Measurements from ENCODE around the gene PALD1.

PALD1 gene

DNA sequence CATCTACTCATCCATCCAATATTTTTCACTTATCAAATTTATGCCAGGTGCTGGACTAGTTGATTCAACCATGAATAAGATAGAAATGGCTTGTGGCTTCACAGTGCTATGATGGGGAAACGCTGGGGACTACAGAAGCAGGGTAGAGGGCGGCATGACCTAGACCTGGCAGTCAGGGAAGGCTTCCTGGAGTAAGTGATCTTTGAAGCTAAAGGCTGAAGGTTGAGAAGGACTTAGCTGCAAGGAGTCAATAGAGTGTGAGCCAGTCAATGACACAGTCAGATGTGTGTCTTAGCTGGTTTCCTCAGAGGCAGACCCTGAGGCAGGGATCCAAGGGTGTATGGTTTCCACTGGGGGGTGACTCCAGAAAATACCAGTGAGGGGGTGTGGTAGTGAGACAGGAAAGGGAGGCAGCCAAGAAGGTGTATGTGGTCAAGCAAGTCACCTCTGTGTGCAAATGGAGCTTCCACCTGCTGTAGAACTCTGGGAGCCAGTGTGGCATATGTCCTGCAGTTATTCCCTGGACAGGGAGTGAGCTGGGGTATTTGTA lies 113.7 kb downstream of the PALD1 start:
- DNase-seq (ENCODE audit: low read depth), result no peak

DNA sequence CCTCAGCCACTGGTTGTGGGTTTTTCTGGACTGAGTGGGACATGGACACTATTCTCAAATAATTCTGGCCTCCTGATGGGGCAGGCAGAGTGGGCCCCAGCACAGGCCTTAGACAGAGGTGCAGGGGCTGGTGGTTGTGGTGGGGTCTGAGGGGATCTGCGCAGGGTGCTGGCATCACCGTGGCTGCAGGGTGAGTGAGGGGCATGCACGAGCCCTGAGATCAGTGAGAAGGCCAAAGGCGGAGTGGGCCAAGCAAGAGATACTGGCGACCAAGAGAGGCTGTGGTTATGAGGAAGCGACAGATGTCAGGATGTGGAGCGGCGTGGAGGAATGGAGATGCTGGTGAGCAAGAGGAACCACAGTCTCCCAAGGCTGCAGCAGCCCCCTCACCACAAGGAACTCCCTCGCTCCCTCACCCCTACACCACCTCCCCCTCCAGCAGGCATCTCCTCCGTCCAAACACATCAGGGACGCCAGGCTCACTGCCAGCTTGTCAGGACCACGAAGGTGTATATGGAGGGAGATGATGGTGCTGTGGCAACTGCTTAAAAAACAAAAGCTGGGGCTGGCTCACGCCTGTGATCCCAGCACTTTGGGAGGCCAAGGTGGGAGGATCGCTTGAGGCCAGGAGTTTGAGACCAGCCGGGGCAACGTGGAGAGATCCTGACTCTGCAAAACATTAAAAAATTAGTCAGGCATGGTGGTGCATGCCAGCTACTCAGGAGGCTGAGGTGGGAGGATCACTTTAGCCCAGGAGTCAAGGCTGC lies 114.4 kb downstream of the PALD1 start:
- no peak for DNase-seq (ENCODE audit: low read depth)

DNA sequence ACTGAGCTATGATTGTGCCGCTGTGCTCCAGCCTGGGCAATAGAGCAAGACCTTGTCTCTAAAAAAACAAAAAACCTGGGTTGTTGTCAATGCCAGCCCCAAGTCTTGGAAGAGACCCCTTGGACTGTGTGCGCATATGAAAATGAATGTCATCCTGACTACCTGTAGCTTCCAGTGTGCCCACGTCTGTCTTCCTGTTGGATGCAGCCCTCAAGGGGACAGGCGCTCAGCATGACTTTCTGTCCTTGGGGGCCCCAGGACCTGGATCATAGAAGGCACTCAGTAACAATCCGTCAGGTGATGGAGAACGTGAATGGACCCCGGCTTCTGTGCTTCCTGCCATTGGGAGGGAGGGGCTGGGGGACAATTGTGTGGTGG lies 114.9 kb downstream of the PALD1 start:
- DNase-seq (ENCODE audit: low read depth), result no peak

DNA sequence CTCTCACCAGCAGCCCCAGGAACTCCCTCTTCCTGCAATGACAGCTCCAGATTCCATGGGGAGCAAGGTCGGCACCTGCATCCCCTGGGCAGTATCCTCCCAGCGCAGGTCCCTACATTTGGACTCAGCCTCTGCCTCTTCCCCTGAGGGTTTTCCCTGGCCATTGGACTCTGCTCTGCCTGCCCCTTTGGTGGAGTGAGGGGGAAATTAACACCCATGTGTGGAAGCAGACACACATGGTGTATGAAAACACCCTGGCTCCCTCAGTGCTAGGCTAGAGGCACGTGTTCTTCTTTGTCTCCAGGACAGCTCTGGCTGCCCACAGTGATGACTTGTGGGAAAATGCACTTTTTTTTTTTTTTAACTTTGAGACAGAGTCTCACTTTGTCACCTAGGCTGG lies 115.6 kb downstream of the PALD1 start:
- no peak for DNase-seq (ENCODE audit: low read depth)

DNA sequence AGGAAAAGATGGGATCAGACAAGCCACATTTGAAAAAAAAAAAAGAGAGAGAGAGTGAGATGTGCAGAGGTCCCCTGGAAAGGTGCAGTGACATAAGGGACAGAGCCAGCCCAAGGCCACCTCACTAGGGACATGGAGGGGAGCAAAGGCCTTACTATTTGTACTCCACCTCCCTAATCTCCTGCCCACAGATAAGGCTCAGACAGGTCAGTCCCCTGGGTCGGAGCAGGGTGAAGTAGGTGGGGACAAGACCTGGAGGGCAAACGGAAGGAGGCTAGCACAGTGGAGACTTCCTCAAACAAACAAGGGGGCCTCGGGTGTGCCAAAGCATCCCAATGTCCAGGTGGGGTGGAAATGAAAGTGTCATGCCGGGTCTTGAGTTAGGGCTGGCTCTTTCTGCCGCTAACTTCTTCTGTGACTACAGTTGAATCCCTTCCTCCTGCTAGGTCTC lies 117.0 kb downstream of the PALD1 start:
- DNase-seq (ENCODE audit: low read depth), result no peak

DNA sequence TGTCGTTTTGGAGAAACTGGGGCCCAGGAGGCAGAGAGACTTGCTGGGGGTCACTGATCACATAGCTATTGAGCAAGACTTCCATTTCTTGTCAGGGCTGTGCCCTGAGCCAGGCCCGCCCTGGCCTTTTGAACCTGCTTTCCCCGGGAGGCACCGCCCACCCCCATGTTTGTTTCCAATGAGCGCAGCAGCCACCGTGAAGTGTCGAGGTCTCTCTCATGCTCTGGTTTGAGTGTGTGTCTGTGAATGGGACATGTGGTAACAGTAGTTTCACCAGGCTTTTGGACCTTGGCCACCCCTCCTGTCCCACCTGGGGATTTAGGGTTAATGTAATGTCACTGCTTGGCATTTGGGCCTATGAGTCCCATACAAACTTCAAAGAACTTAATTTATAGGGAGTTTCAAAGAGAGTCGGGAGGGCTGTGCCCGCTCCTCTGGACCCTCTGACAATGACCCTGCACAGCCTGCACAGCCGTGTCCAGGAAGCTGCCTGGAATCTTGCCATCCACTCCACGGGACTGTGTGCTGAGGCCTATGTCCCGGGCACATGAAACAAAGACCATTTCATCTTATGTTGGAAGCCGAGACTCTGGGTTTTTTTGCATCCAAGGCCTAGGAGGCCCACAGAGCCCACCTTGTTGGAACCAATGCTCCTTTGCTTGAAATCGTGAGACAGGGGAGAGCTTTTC lies 117.7 kb downstream of the PALD1 start:
- no peak for DNase-seq (ENCODE audit: low read depth)

DNA sequence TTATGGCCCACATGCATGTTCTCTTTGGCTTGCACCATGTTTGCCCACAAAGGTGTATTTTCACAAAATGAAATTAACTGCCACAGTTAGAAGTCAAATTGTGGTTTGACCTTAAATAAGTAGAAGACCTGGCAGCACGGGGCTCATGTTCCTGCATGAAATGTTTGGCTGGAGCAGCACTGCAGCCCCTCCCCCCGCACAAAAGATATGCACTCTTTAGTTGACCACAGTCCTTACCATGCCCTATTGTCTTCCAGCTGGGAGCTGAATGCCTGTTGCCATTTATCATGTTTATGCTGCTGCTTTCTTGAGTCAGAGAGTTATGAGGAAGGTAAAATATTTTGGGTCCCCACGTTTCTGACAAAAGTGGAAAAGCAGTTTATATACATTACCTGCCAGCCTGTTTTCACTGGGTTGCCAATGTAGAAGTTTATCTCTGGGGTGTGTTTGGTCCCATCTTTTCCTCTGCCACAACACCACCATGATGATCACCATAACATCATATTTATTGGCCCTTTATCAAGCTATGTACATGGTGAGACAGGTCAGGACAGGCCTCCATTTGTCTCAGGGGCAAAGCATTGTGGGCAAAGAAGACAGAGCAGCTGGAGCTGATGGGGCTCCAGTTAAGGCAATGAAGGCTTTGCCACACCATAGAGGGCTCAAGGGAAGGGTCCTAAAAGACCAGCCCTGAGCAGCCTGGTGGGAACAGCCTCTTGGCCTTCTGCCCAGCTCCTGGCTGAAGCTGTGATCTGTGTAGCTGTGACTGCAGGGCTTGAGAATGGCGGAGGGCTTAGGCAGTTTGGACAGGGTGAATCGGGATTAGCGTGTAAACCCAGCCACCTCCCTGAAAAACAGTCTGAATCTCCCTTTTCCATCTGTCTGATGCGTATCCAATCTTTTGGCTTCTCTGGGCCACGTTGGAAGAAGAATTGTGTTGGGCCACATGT lies 118.6 kb downstream of the PALD1 start:
- no peak for DNase-seq (ENCODE audit: low read depth)

DNA sequence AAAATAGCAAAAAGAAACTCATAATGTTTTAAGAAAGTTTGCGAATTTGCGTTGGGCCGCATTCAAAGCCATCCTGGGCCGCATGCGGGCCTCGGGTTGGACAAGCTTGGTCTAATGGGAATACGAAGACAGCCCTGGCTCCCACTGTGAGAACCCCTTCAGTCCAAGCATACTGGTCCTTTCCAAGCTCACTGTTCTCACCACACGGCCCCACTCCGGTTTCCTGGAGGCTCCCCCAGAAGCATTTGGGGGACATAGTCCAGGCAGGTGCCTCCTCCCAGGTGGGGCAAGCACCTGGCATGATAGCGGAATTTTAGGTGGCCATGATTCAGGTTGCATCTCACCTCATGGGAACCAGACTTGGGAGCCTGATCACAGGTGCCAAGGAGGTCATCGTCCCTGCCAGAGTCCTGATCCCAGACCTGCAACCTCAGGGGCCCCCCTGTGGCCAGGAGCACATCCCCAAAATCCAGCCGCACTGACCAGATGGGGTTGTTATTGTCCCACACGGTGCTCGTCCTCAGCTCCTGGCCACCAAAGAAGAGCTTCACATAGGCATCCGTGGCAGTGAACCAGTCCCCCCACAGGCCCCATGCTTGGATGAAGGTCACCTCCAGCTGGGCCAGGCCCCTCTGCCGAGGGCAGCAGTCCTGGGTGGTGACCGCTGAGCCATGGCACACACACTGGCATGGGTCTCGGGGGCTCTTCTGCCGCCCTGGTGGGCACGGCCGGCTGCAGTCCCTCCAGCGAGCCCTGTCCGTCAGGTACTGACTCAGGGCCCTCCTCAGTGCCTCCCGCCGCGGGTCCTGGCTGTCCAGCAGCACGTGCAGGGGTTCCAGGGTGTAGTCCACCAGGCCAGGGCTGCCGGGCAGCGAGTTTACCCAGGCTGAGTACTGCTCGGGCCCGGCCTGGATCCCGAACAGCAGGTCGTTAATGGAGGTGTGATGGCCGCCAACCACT lies 119.6 kb downstream of the PALD1 start:
- no peak for DNase-seq (ENCODE audit: low read depth)

DNA sequence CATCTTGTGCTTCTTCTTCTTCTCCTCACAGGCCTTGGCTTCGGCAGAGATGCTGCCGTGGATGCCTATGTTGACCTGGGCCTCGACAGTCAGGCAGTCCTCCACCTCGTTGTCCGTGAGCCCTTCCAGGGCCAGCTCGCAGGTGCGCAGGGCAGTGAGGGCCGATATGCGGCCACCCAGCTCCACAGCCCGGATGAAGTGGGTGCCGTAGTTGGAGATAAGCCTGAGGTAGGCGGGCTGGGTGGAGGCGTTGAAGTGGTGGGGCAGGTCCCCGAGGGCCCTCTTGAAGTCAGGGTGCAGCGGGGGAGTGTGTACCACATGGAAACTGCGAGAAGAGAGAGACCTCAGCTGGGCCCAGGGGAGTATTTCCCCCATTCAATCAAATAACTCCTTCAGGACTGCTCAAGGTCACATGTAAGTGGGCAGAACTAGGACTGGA lies 120.3 kb downstream of the PALD1 start:
- no peak for DNase-seq (ENCODE audit: low read depth)

DNA sequence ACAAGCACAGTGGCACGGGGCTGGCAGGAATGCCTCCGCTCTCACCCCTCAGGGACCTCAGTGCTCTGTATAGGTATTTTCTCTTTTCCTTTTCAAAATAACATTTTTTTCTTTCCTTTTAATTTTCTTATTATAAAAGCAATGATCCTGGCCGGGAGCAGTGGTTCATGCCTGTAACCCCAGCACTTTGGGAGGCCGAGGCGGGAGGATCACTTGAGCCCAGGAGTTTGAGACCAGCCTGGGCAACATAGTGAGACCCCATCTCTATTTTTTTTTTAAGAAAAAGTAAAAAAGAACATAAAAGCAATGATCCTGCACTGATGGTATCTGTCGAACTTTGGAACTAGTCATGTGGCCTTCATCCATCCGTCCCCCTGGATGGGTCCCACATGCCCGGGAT lies 120.8 kb downstream of the PALD1 start:
- DNase-seq (ENCODE audit: low read depth), result no peak

DNA sequence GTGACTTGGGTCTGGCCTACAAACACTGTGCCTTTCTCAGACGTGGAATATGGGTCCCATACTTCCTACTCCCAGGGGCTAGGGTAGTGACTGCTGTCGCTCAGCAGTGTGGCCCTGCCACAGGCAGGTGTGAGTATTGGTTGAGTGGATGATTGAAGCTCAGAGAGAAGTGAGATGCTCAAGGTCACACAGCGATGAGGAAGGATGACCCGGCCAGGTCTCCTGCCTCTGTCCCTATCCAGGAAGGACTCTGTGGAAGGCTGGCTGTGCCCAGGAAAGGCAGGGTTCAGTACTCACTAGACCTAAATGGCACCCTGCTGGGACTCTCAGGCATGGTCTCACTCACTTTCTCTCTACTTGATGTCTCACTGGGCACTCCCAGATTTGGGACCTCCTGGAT lies 121.2 kb downstream of the PALD1 start:
- no peak for DNase-seq (ENCODE audit: low read depth)

DNA sequence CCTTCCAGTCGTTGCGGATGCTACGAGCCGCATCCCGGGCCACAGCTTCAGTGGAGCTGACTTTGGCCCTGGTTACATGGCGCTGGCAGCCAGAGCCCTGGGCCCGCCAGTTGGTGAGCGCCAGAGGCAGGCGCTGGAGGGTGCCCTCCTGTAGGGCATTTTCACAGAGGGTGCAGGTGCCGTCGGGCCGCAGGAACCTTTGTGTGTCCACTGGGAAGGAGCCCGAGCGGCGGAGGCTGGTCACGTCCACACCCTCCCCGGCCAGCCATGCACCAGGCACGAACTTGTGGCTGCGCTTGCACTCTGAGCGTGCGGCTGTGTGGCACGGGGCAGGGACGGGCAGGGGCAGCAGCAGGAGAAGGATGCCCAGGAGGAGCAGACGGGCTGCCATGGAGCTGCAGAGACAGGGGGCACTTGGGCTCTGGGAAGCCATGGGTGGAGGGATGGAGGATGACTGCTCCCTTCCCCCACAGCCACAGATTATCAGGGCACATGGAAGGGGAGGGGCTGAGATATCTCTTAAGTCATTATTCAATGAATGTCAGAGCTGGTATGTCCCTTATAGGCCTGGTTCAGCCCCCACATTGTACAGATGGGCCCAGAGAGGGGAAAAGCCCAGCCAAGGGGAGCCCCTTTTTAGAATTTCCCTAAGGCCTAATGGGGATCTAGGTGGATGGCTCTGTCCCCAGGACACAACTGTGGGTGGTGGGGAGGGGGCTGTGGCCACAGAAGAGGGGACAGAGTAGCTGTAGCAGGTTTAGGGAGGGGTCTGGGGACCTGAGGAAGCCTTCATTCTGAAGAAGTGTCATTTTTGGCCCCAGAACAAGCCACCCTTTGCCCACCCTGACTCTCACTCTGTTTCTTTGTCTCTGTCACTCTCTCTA lies 122.2 kb downstream of the PALD1 start:
- no peak for DNase-seq (ENCODE audit: low read depth)

DNA sequence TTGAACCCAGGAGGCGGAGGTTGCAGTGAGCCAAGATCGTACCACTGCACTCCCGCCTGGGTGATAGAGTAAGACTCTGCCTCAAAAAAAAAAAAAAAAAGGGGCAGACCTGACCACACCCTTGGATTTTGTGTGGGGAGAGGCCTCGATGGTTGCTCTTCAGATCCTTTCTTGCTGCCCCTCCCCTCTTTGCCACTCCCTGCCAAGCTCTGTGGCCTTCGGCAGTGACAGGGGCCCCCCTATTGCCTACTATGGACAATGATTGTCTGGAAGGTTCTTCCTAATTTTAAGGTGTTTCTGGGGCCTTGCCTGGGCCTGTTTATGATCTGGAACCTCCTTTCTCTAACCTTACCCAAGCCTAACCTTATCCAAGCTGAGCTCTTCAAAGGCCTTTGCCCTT lies 123.2 kb downstream of the PALD1 start:
- no peak for DNase-seq (ENCODE audit: low read depth)

DNA sequence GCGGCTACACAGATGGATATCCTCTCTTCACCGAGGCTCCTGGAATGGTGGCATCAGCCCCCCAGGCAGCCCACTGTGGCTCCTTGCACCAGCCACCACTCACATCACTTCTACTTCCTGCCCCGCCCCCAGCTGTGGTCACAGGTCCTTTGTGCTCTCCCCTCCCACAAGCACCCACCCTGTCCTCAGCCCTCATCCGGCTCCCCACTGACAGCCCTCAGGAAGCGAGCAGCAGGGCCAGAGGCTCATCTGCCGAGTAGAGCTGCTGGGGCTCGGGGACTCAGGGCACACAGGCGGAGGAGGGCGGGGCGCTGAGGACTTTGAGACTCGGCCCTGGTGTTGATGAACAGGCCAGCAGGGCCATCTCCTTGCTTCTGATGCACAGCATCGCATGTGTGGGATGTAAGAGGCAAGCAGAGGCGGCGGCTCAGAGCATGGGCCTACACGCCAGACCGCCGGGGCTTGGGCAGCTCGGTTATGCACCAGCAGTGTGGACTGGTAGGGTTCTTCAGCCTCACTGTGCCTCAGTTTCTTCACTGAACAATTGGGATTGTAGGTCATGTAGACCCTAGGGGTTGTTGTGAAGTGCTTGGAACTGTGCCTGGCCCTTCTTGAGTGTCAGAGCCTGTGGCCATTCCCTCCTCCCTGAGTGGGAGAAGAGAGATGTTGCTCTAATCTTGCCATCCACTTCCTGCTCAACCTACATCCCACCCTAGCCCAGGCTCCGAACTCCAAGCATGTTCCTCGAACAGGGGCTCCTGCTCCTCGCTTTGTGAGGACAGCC lies 124.3 kb downstream of the PALD1 start, which contains the start of gene PRF1:
PRF1 (minus strand) TSS at position 77 of the 784 bp plus-strand sequence. CDS start 1,839 bp downstream, outside the sequence.
- no peak for DNase-seq (ENCODE audit: low read depth)

DNA sequence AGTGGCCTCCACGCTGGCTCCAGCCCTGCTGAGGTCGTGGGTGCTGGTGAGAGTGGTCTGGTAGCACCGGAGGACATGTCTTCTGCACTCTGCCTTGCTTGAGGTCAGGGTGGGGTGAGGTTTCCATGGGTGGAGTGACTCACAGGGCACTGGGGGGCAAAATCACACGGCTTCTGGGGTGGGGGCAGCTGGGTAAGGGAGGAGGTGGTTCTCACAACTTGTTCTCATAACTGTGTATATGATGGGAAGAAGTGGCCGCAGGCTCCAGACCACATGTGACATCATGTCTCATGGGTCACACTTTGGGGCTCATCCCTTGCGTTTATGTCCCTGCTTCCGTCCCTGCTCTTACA lies 124.9 kb downstream of the PALD1 start:
- no peak for DNase-seq (ENCODE audit: low read depth)

DNA sequence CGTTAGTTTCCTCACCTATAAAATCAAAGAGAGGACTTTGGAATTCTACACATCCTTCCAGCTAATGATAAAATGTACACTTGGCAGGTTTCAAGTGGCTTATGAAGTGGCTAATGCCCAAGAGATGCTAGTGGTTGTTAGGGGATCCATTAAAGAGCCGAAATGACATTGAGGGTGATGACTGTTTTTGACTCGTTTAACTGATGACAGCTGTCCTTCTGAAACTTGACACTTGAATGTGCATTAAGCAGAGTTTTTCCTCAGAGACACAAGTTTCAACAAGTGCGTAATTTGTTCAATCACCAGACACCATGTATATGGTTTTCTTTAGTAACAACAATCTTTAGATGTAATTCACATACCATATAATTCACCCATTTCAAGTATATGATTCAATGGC lies 125.5 kb downstream of the PALD1 start:
- DNase-seq (ENCODE audit: low read depth), result no peak

DNA sequence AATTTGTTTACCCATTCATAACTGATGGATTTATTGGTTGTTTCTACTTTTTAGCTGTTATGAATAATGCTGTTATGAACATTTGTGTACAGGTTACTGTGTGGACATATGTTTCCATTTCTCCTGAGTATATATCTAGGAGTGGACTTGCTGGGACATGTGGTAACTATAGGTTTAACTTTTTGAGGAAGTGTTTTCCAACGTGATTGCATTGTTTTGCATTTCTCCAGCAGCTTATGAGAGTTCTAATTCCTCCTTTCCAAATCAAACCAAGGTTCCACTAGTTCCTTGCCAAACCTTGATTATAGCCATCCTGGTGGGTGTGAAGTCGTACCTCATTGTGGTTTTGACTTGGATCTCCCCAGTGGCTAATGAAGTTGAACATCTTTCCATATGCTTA lies 126.6 kb downstream of the PALD1 start:
- no peak for DNase-seq (ENCODE audit: low read depth)

DNA sequence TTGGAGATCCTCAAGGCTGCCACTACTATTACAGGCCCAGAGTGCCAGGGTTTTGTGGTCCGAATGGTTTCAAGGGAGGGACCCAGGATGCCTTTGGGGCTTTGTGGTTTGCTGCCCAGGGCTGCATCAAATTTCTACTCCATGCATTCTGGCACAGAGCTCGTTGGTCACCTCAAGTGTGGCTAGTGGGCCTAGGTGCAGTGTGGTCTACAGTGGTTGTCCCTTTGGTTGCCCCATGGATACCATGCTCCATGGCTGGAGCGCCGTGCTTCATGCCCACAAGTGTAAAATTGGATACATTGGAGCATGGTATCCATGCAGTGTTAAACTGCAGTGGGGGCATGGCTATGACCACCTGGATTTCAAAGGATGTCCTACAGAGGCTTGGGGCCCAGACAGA lies 129.4 kb downstream of the PALD1 start:
- no peak for DNase-seq (ENCODE audit: low read depth)

DNA sequence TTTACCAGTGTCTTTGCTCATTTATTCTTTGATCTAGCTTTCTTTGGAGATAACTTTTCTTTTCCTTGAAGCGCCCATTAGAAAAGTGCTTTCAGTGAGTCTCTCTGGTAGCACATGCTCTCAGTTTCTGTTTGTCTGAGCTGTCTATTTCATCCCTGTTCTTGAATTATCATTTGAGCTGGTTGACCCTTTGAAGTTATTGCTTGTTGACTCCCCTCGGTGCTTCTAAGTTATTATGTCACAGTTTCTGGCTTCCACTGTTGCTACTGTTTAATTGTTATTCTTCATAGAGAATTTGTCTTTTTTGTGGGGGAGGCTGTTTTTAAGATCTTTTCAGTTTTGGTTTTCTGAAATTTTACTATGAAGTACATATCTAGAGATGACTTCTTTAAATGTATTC lies 135.4 kb downstream of the PALD1 start:
- DNase-seq (ENCODE audit: low read depth), result no peak

Measured in iris pigment epithelial cell (primary cell).